SU-DHL-6 (cell line): ENCODE results near the gene NELL2.

ENCODE experiments used
- H2AFZ ChIP-seq: fragments of 200-600 bp; sonication (generic); 2 replicates; pipeline ENCODE4 v1.6.1; 2014; ENCODE audit warnings: low read depth, mild to moderate bottlenecking, moderate library complexity, mixed read lengths, antibody characterized with exemption, low read length; ENCODE audit not compliant: severe bottlenecking
- H3F3A ChIP-seq: fragments of 200-600 bp; shearing (Covaris generic); 2 replicates; pipeline ENCODE4 v1.6.0; 2016; ENCODE audit warnings: antibody characterized with exemption, mild to moderate bottlenecking; ENCODE audit not compliant: insufficient read depth
- H3K27ac ChIP-seq: fragments of 200-600 bp; sonication (generic); 2 replicates; pipeline ENCODE4 v1.5.1; 2016; ENCODE audit warnings: low read depth, mild to moderate bottlenecking, low read length, moderate library complexity, mixed read lengths
- H3K27me3 ChIP-seq: fragments of 200-600 bp; sonication (generic), shearing (Covaris generic); 2 replicates; pipeline ENCODE4 v1.6.0; 2014; ENCODE audit warnings: mild to moderate bottlenecking, low read length
- H3K36me3 ChIP-seq: fragments of 200-600 bp; sonication (generic); 2 replicates; pipeline ENCODE4 v1.6.1; 2014; ENCODE audit warnings: mild to moderate bottlenecking, low read length, mixed read lengths
- H3K4me2 ChIP-seq: fragments of 300-600, 200-600 bp; shearing (Covaris generic), sonication (generic); 2 replicates; pipeline ENCODE4 v1.6.0; 2014; ENCODE audit warnings: low read length, low read depth, mild to moderate bottlenecking; ENCODE audit not compliant: poor library complexity, severe bottlenecking
- H3K4me3 ChIP-seq: fragments of 200-600 bp; sonication (generic); 2 replicates; pipeline ENCODE4 v1.5.1; 2014; ENCODE audit warnings: antibody characterized with exemption, low read length, mild to moderate bottlenecking, mixed read lengths; ENCODE audit not compliant: insufficient read depth, poor library complexity, severe bottlenecking
- H3K79me2 ChIP-seq: fragments of 200-600 bp; sonication (generic); 2 replicates; pipeline ENCODE4 v1.6.1; 2014; ENCODE audit warnings: mild to moderate bottlenecking, low read length, moderate library complexity; ENCODE audit not compliant: insufficient read depth
- H3K9ac ChIP-seq: fragments of 200-600 bp; sonication (generic); 2 replicates; pipeline ENCODE4 v1.7.0; 2014; ENCODE audit warnings: mild to moderate bottlenecking, low read length
- H3K9me2 ChIP-seq: fragments of 200-600 bp; sonication (generic); replicated peaks from 2 replicates; pipeline ENCODE4 v1.6.1; 2014; ENCODE audit warnings: low read length; ENCODE audit not compliant: insufficient read depth
- H3K9me3 ChIP-seq: fragments of 200-600 bp; sonication (generic); 2 replicates; pipeline ENCODE4 v1.6.1; 2014; ENCODE audit warnings: low read length, mixed read lengths; ENCODE audit not compliant: insufficient read depth
- H4K20me1 ChIP-seq: fragments of 200-600 bp; sonication (generic); 2 replicates; pipeline ENCODE4 v1.6.1; 2014; ENCODE audit warnings: low read depth, mild to moderate bottlenecking, antibody characterized with exemption, low read length, moderate library complexity, mixed read lengths
- CTCF ChIP-seq: fragments of 200-600 bp; sonication (generic); IDR thresholded peaks from one replicate; pipeline ENCODE4 v1.5.1; 2017; ENCODE audit warnings: antibody characterized with exemption, mild to moderate bottlenecking, low read length, moderate library complexity; ENCODE audit not compliant: insufficient read depth, poor library complexity, severe bottlenecking
- EZH2phosphoT487 ChIP-seq: fragments of 200-600 bp; sonication (generic), shearing (Covaris generic); conservative IDR thresholded peaks from 2 replicates; pipeline ENCODE4 v1.6.1; 2018; ENCODE audit warnings: mild to moderate bottlenecking, antibody characterized with exemption, low read length, moderate library complexity, mixed read lengths

Gene NELL2

GRCh38 chr12:44673811-44674210, 202.3 kb downstream of the NELL2 start:
- no peaks in the 10 kb centered on the region for H3F3A ChIP-seq
- no peak overlapping the region for H3K27ac ChIP-seq
- H3K4me2 ChIP-seq, result no peak overlapping the region
- TF ChIP-seq CTCF, result no peak
- TF ChIP-seq EZH2phosphoT487, result no peak
- no peaks in the 10 kb centered on the region for H3K9me3 ChIP-seq
- no peaks in the 10 kb centered on the region for H4K20me1 ChIP-seq
- peaks cover 16% of the 10 kb centered on the region; the same call in 1 of the 2 replicates for H3K79me2 ChIP-seq
- 0 out of 2 replicates have a peak, but pooled peaks cover 9% of the 10 kb centered on the region for H3K36me3 ChIP-seq
- H3K9ac ChIP-seq, result no peak overlapping the region
- no peak overlapping the region for H3K4me3 ChIP-seq
- no peaks in the 10 kb centered on the region for H3K9me2 ChIP-seq
- no peaks in the 10 kb centered on the region for H3K27me3 ChIP-seq
- no peak overlapping the region for H2AFZ ChIP-seq

GRCh38 chr12:44672042-44672441, 204.1 kb downstream of the NELL2 start:
- H3K4me2 ChIP-seq, result no peak overlapping the region
- no peaks in the 10 kb centered on the region for H4K20me1 ChIP-seq
- no peaks in the 10 kb centered on the region for H3K9me3 ChIP-seq
- TF ChIP-seq CTCF, result no peak
- no peak for TF ChIP-seq EZH2phosphoT487
- no peaks in the 10 kb centered on the region for H3K9me2 ChIP-seq
- H2AFZ ChIP-seq, result no peak overlapping the region
- H3K4me3 ChIP-seq, result no peak overlapping the region
- H3K9ac ChIP-seq, result no peak overlapping the region
- H3K79me2 ChIP-seq, result peaks cover 16% of the 10 kb centered on the region; the same call in 1 of the 2 replicates
- H3K36me3 ChIP-seq, result 0 out of 2 replicates have a peak, but pooled peaks cover 9% of the 10 kb centered on the region
- H3K27me3 ChIP-seq, result no peaks in the 10 kb centered on the region
- H3K27ac ChIP-seq, result no peak overlapping the region
- no peaks in the 10 kb centered on the region for H3F3A ChIP-seq

GRCh38 chr12:44668443-44668842, 207.7 kb downstream of the NELL2 start:
- Histone ChIP-seq H3K27ac (no peak overlapping the region), H3K4me2 (no peak overlapping the region), H4K20me1 (no peaks in the 10 kb centered on the region), H3K36me3 (peaks cover 24% of the 10 kb centered on the region; the same call in 1 of the 2 replicates), H3K79me2 (peaks cover 16% of the 10 kb centered on the region; the same call in 1 of the 2 replicates), H3K9me2 (no peaks in the 10 kb centered on the region), H2AFZ (no peak overlapping the region), H3K4me3 (no peak overlapping the region), H3K9me3 (no peaks in the 10 kb centered on the region), H3F3A (no peaks in the 10 kb centered on the region), H3K9ac (no peak overlapping the region), H3K27me3 (no peaks in the 10 kb centered on the region)
- TF ChIP-seq EZH2phosphoT487, result no peak

GRCh38 chr12:44667461-44667860, 208.7 kb downstream of the NELL2 start:
- Histone ChIP-seq H3K4me2 (no peak overlapping the region), H3K27me3 (no peaks in the 10 kb centered on the region), H3F3A (no peaks in the 10 kb centered on the region), H4K20me1 (no peaks in the 10 kb centered on the region), H3K4me3 (no peak overlapping the region), H3K27ac (no peak overlapping the region), H3K9me3 (no peaks in the 10 kb centered on the region), H2AFZ (no peak overlapping the region), H3K9ac (no peak overlapping the region), H3K79me2 (peaks cover 16% of the 10 kb centered on the region; the same call in 1 of the 2 replicates), H3K36me3 (peaks cover 24% of the 10 kb centered on the region; the same call in 1 of the 2 replicates), H3K9me2 (no peaks in the 10 kb centered on the region)
- no peak for TF ChIP-seq EZH2phosphoT487
- TF ChIP-seq CTCF, result no peak
